Gastroesophageal sphincter (tissue), 4 donors: ENCODE measurements around the gene NOS1AP. TPM values are rescaled to one million over a fixed set of nuclear protein-coding genes. Genes with fewer than 3 reads are reported as not detected.

Experiments
- ATAC-seq: fragments of 150-250 bp; one replicate; pipeline ENCODE4 v1.9.1; 2016; ENCODE audit warnings: mild to moderate bottlenecking, moderate library complexity
- H3K27ac ChIP-seq, 4 donors: fragments of 200-600 bp; sonication (generic) in 3 of 4; 1 replicate in 3 of 4; 2 replicates in 1 of 4; pipeline ENCODE4 v1.5.1; 2016 to 2019
- H3K27me3 ChIP-seq: fragments of 200-600 bp; sonication (generic); one replicate; pipeline ENCODE4 v1.5.1; 2019
- H3K36me3 ChIP-seq, 2 donors: fragments of 200-600 bp; sonication (generic); one replicate each; pipeline ENCODE4 v1.5.1; 2019; ENCODE audit warnings: control low read depth in 1 of 2
- H3K4me1 ChIP-seq, 3 donors: fragments of 200-600 bp; sonication (generic); 1 replicate in 2 of 3; 2 replicates in 1 of 3; pipeline ENCODE4 v1.5.1; 2016 to 2019; ENCODE audit warnings: control low read depth in 2 of 3
- H3K4me3 ChIP-seq, 2 donors: fragments of 200-600 bp; sonication (generic); one replicate each; pipeline ENCODE4 v1.5.1; 2019; ENCODE audit warnings: mild to moderate bottlenecking in 1 of 2, moderate library complexity in 1 of 2
- H3K9me3 ChIP-seq, 3 donors: fragments of 200-600 bp; sonication (generic); one replicate each; pipeline ENCODE4 v1.5.1; 2017 to 2019; ENCODE audit warnings: control low read depth in 2 of 3
- CTCF ChIP-seq, 4 experiments: fragments of 200-600 bp in 2 of 4; fragments of 450-650 bp in 2 of 4; sonication (generic) in 1 of 4; IDR thresholded peaks; one replicate each; pipeline ENCODE4 v1.5.1; 2017 to 2019; ENCODE audit warnings: antibody characterized with exemption in 4 of 4, mild to moderate bottlenecking in 2 of 4, moderate library complexity in 2 of 4
- EP300 ChIP-seq: sonication (generic); formaldehyde crosslinking; IDR thresholded peaks from one replicate; pipeline ENCODE4 v1.6.1; 2017; ENCODE audit warnings: antibody characterized with exemption, mild to moderate bottlenecking
- POLR2A ChIP-seq, 2 donors: fragments of 450-650 bp; IDR thresholded peaks; one replicate each; pipeline ENCODE4 v1.6.1; 2017; ENCODE audit warnings: antibody characterized with exemption in 2 of 2, mild to moderate bottlenecking in 2 of 2, moderate library complexity in 1 of 2
- POLR2AphosphoS5 ChIP-seq: sonication (generic); formaldehyde crosslinking; IDR thresholded peaks from one replicate; pipeline ENCODE4 v1.6.1; 2017; ENCODE audit warnings: antibody characterized with exemption
- WGBS, 2 donors: methylation state at CpG; one replicate each; pipeline ENCODE4 v1.1.5; 2018; ENCODE audit warnings: low coverage in 1 of 2; 5-methylcytosine and 5-hydroxymethylcytosine counted together
- total RNA-seq, 4 donors: library from RNA; depleted of rRNA; stranded (reverse); fragments of >200 nt; gene quantifications; one replicate each; pipeline ENCODE4 v1.1.0, GENCODE V29; 2016

The NOS1AP gene
- total RNA-seq, 4 donors from 2014 or later, result 3.5 to 7.8 (median 4.1) TPM

- ATAC-seq, result no peak
- TF ChIP-seq POLR2A (IDR thresholded peaks at IDR 0.05) (no peak), POLR2AphosphoS5 (no peak), EP300 (no peak), CTCF (IDR thresholded peaks at IDR 0.05) (no peak)
Observed at GRCh38 chr1:162089748-162090147, 20.3 kb downstream of the NOS1AP start.

GRCh38 chr1:162090378-162090777, 20.9 kb downstream of the NOS1AP start:
- WGBS, 2 donors, result 87 to 100% methylated on average over 2 of the region's 2 CpGs
- no peak for ATAC-seq
- H3K4me3 ChIP-seq, result no peak overlapping the region
- H3K36me3 ChIP-seq, result no peaks in the 10 kb centered on the region
- H3K9me3 ChIP-seq, result no peaks in the 10 kb centered on the region
- no peaks in the 10 kb centered on the region for H3K27me3 ChIP-seq
- H3K27ac ChIP-seq, result no peak overlapping the region
- no peak for TF ChIP-seq POLR2A (IDR thresholded peaks at IDR 0.05)
- TF ChIP-seq POLR2AphosphoS5, result no peak
- TF ChIP-seq EP300, result no peak
- no peak for TF ChIP-seq CTCF (IDR thresholded peaks at IDR 0.05)
- peaks cover 0 to 22% (median 0%) of the 10 kb centered on the region in 3 donors for H3K4me1 ChIP-seq

More at GRCh38 chr1:162089748-162090147, 20.3 kb downstream of the NOS1AP start:
- Histone ChIP-seq H3K9me3 (no peaks in the 10 kb centered on the region), H3K27ac (no peak overlapping the region), H3K4me1 (peaks cover 0 to 22% (median 0%) of the 10 kb centered on the region in 3 donors), H3K36me3 (no peaks in the 10 kb centered on the region), H3K27me3 (no peaks in the 10 kb centered on the region), H3K4me3 (no peak overlapping the region)
- WGBS, 2 donors, result 61 to 96% methylated on average over 2 of the region's 2 CpGs

GRCh38 chr1:162091681-162092524, 22.4 kb downstream of the NOS1AP start:
- Histone ChIP-seq H3K36me3 (no peaks in the 10 kb centered on the region), H3K9me3 (no peaks in the 10 kb centered on the region), H3K27ac (no peak overlapping the region), H3K4me1 (peaks cover 0 to 22% (median 0%) of the 10 kb centered on the region in 3 donors), H3K27me3 (no peaks in the 10 kb centered on the region), H3K4me3 (no peak overlapping the region)
- no peak for TF ChIP-seq POLR2AphosphoS5
- no peak for TF ChIP-seq CTCF (IDR thresholded peaks at IDR 0.05)
- ATAC-seq, result no peak
- WGBS, 2 donors, result 47 to 54% methylated on average over 3 to 4 of the region's 4 CpGs

- no peak for ATAC-seq
Observed at GRCh38 chr1:162093095-162093494, 23.6 kb downstream of the NOS1AP start.

More at GRCh38 chr1:162093095-162093494, 23.6 kb downstream of the NOS1AP start:
- Histone ChIP-seq H3K4me1 (peaks cover 0 to 22% (median 0%) of the 10 kb centered on the region in 3 donors), H3K27me3 (no peaks in the 10 kb centered on the region), H3K4me3 (no peak overlapping the region), H3K9me3 (no peaks in the 10 kb centered on the region), H3K36me3 (no peaks in the 10 kb centered on the region), H3K27ac (no peak overlapping the region)
- TF ChIP-seq EP300 (no peak), CTCF (IDR thresholded peaks at IDR 0.05) (no peak), POLR2AphosphoS5 (no peak), POLR2A (IDR thresholded peaks at IDR 0.05) (no peak)
- whole genome bisulfite sequencing, 2 donors, result 89 to 100% methylated on average over 1 of the region's 1 CpG
